Measurements from ENCODE around the gene THRA. TPM values are rescaled to one million over a fixed set of nuclear protein-coding genes. Genes with fewer than 3 reads are reported as not detected.
A peak's percentile ranks its signal among the peaks of the same experiment; 100 is the strongest.

THRA gene
- total and polyA plus RNA-seq, 9 of the 15 experiments (the other 6 are each of a cell fraction or from before 2014, with no cell fraction given), result 0.34 to 23.4 (median 12.7) TPM

DNA sequence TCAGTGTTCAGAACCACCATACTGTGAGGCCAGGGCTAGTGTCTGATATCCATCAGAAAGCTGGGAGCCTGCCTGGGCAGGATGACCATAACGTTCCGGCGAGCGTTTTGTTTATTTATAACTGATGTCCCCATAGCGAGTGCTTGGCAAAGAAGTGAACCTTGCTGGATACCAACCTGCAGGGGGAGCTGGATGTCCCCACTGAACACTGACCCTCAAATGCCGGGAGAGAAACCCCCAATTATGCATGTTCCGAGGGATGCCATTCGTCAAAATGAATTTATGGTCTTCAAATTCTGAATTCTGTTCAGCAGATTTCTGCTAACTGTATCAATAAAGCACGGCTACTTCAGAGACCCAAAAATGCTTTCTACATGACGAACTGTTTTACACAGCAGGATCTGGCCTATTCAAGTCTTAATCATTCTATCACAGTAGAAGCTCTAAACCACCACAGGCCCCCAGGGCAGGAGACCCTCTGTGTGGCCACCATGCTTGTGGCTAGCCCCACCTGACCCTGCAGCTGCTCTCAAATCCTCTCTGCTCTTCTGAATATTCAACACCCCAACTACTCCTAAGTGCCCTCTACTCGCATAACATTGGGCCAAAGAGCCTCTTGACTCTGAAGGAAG lies 23.8 kb upstream of the THRA start (continued):
- TF ChIP-seq, protein P1, sequence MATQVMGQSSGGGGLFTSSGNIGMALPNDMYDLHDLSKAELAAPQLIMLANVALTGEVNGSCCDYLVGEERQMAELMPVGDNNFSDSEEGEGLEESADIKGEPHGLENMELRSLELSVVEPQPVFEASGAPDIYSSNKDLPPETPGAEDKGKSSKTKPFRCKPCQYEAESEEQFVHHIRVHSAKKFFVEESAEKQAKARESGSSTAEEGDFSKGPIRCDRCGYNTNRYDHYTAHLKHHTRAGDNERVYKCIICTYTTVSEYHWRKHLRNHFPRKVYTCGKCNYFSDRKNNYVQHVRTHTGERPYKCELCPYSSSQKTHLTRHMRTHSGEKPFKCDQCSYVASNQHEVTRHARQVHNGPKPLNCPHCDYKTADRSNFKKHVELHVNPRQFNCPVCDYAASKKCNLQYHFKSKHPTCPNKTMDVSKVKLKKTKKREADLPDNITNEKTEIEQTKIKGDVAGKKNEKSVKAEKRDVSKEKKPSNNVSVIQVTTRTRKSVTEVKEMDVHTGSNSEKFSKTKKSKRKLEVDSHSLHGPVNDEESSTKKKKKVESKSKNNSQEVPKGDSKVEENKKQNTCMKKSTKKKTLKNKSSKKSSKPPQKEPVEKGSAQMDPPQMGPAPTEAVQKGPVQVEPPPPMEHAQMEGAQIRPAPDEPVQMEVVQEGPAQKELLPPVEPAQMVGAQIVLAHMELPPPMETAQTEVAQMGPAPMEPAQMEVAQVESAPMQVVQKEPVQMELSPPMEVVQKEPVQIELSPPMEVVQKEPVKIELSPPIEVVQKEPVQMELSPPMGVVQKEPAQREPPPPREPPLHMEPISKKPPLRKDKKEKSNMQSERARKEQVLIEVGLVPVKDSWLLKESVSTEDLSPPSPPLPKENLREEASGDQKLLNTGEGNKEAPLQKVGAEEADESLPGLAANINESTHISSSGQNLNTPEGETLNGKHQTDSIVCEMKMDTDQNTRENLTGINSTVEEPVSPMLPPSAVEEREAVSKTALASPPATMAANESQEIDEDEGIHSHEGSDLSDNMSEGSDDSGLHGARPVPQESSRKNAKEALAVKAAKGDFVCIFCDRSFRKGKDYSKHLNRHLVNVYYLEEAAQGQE (IDR thresholded peaks at IDR 0.05; ENCODE audit: borderline replicate concordance), result peak; percentile 38; the same call in 1 of the 2 replicates
- TF ChIP-seq, protein P1 (CRISPR knock-in tag; IDR thresholded peaks at IDR 0.05; ENCODE audit: low read depth), result no peak
- TF ChIP-seq, protein P2, sequence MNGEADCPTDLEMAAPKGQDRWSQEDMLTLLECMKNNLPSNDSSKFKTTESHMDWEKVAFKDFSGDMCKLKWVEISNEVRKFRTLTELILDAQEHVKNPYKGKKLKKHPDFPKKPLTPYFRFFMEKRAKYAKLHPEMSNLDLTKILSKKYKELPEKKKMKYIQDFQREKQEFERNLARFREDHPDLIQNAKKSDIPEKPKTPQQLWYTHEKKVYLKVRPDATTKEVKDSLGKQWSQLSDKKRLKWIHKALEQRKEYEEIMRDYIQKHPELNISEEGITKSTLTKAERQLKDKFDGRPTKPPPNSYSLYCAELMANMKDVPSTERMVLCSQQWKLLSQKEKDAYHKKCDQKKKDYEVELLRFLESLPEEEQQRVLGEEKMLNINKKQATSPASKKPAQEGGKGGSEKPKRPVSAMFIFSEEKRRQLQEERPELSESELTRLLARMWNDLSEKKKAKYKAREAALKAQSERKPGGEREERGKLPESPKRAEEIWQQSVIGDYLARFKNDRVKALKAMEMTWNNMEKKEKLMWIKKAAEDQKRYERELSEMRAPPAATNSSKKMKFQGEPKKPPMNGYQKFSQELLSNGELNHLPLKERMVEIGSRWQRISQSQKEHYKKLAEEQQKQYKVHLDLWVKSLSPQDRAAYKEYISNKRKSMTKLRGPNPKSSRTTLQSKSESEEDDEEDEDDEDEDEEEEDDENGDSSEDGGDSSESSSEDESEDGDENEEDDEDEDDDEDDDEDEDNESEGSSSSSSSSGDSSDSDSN (IDR thresholded peaks at IDR 0.05; ENCODE audit: borderline replicate concordance in 1 of 2, low read depth in 2 of 2, low read length in 2 of 2), result no peak
- TF ChIP-seq ZNF586 (CRISPR knock-in tag; conservative IDR thresholded peaks at IDR 0.05) (no peak), TEAD1 (CRISPR knock-in tag; IDR thresholded peaks at IDR 0.05) (0 out of 4 replicates have a peak, but pooled peaks of 1 of the 2 experiments have one; percentile 30), ZNF121 (CRISPR knock-in tag; conservative IDR thresholded peaks at IDR 0.05) (no peak), RAD21 (CRISPR knock-in tag; conservative IDR thresholded peaks at IDR 0.05 in 1 of 2, IDR thresholded peaks at IDR 0.05 in 1 of 2) (peak; percentile 21 to 46; a peak in 2 of 4 replicates)
- TF ChIP-seq, protein P3, sequence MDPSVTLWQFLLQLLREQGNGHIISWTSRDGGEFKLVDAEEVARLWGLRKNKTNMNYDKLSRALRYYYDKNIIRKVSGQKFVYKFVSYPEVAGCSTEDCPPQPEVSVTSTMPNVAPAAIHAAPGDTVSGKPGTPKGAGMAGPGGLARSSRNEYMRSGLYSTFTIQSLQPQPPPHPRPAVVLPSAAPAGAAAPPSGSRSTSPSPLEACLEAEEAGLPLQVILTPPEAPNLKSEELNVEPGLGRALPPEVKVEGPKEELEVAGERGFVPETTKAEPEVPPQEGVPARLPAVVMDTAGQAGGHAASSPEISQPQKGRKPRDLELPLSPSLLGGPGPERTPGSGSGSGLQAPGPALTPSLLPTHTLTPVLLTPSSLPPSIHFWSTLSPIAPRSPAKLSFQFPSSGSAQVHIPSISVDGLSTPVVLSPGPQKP (CRISPR knock-in tag; IDR thresholded peaks at IDR 0.05), result no peak
- TF ChIP-seq, protein P4, sequence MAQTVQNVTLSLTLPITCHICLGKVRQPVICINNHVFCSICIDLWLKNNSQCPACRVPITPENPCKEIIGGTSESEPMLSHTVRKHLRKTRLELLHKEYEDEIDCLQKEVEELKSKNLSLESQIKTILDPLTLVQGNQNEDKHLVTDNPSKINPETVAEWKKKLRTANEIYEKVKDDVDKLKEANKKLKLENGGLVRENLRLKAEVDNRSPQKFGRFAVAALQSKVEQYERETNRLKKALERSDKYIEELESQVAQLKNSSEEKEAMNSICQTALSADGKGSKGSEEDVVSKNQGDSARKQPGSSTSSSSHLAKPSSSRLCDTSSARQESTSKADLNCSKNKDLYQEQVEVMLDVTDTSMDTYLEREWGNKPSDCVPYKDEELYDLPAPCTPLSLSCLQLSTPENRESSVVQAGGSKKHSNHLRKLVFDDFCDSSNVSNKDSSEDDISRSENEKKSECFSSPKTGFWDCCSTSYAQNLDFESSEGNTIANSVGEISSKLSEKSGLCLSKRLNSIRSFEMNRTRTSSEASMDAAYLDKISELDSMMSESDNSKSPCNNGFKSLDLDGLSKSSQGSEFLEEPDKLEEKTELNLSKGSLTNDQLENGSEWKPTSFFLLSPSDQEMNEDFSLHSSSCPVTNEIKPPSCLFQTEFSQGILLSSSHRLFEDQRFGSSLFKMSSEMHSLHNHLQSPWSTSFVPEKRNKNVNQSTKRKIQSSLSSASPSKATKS (CRISPR knock-in tag; IDR thresholded peaks at IDR 0.05), result no peak

Measured in K562 (cell line).